ENCODE data around the gene CD320. TPM values are rescaled to one million over a fixed set of nuclear protein-coding genes. Genes with fewer than 3 reads are reported as not detected.
A peak's percentile ranks its signal among the peaks of the same experiment; 100 is the strongest.

Gene CD320
- total and polyA plus RNA-seq, 2 of the 8 experiments (the other 6 are each of a cell fraction or from before 2014, with no cell fraction given): 80.4 to 157 TPM

DNA sequence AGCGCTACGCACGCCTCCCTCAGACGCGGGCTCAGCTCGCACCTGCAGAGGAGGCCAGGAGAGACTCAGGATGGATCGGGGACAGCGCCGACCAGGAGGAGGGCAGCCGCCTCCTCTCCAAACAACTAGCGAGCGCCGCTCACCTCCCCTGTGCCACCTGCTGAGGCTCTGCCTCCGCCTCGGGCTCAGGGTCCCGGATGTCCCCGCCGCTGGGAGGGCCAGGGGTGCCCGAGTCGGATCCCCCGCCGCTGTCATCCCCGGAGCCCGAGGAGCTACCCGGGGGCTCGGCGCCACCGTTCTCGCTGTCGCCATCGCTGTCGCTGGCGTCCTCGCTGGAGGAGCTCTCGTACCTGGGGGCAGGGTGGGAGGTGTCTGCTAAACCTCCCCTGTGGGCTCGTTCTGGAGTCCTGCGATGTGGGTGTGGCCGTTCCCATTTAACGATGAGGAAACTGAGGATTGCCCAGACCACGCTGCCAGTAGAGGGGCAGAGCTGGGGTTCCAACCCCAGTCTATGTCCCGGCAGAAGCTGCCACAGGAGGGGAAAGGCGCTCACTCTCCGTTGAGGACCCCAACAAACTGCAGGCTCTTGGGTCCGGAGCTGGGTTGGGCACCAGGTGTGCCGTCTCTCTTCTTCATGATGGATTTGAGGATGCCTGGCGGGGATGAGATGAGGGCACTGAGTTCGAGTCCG lies 25.8 kb upstream of the CD320 start (continued):
- TF ChIP-seq, protein P1, sequence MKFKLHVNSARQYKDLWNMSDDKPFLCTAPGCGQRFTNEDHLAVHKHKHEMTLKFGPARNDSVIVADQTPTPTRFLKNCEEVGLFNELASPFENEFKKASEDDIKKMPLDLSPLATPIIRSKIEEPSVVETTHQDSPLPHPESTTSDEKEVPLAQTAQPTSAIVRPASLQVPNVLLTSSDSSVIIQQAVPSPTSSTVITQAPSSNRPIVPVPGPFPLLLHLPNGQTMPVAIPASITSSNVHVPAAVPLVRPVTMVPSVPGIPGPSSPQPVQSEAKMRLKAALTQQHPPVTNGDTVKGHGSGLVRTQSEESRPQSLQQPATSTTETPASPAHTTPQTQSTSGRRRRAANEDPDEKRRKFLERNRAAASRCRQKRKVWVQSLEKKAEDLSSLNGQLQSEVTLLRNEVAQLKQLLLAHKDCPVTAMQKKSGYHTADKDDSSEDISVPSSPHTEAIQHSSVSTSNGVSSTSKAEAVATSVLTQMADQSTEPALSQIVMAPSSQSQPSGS (IDR thresholded peaks at IDR 0.05; ENCODE audit: low read length): no peak
- TF ChIP-seq SUZ12 (IDR thresholded peaks at IDR 0.05; ENCODE audit: low read length): peak; percentile 87

Data from H1 (cell line).